Prostate gland (tissue), 2 donors: Measurements from ENCODE around the gene PAK1.

Experiments used
- POLR2AphosphoS5 ChIP-seq: sonication (generic); formaldehyde crosslinking; IDR thresholded peaks from one replicate; pipeline ENCODE4 v1.6.1; 2017; ENCODE audit warnings: antibody characterized with exemption
- TF ChIP-seq, protein P1 (sequence below), 4 experiments: fragments of 200-600 bp in 2 of 4; fragments of 450-650 bp in 2 of 4; sonication (generic) in 2 of 4; IDR thresholded peaks; 1 replicate in 3 of 4; 2 replicates in 1 of 4; pipeline ENCODE4 v1.5.1; 2016 to 2019; ENCODE audit warnings: antibody characterized with exemption in 4 of 4, mild to moderate bottlenecking in 2 of 4, moderate library complexity in 2 of 4

DNA sequence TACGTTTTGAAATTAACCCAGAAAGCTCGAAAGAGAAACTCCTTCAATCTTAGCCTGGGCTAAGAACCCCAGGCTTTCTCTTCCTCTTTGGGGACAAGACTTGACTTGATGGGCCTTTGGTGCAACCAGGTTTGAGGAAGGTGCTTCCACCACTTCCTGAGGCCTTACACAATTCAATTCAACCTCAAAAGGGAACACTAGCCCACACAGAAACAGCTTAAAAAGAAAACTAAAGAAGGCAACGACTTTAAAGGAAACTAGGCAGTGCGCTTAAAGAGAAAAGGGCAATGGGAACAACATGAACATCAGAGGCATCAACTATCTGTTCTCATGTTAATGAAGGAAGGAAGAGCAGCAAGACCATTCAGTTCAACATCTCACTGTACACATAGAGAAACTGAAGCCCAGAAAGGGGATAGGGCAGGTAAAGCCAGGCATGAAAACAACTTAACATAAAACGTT is 24.8 kb downstream of the PAK1 start:
- no peak for TF ChIP-seq POLR2AphosphoS5
- TF ChIP-seq, protein P1, sequence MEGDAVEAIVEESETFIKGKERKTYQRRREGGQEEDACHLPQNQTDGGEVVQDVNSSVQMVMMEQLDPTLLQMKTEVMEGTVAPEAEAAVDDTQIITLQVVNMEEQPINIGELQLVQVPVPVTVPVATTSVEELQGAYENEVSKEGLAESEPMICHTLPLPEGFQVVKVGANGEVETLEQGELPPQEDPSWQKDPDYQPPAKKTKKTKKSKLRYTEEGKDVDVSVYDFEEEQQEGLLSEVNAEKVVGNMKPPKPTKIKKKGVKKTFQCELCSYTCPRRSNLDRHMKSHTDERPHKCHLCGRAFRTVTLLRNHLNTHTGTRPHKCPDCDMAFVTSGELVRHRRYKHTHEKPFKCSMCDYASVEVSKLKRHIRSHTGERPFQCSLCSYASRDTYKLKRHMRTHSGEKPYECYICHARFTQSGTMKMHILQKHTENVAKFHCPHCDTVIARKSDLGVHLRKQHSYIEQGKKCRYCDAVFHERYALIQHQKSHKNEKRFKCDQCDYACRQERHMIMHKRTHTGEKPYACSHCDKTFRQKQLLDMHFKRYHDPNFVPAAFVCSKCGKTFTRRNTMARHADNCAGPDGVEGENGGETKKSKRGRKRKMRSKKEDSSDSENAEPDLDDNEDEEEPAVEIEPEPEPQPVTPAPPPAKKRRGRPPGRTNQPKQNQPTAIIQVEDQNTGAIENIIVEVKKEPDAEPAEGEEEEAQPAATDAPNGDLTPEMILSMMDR (IDR thresholded peaks at IDR 0.05): no peak
